ENCODE data around the gene ZNF763.
"Not testable (repeated sequence)": the region's sequence is repeated elsewhere in the genome, so short reads cannot be mapped to it uniquely, and the experiment has no call there.

Gene ZNF763

DNA sequence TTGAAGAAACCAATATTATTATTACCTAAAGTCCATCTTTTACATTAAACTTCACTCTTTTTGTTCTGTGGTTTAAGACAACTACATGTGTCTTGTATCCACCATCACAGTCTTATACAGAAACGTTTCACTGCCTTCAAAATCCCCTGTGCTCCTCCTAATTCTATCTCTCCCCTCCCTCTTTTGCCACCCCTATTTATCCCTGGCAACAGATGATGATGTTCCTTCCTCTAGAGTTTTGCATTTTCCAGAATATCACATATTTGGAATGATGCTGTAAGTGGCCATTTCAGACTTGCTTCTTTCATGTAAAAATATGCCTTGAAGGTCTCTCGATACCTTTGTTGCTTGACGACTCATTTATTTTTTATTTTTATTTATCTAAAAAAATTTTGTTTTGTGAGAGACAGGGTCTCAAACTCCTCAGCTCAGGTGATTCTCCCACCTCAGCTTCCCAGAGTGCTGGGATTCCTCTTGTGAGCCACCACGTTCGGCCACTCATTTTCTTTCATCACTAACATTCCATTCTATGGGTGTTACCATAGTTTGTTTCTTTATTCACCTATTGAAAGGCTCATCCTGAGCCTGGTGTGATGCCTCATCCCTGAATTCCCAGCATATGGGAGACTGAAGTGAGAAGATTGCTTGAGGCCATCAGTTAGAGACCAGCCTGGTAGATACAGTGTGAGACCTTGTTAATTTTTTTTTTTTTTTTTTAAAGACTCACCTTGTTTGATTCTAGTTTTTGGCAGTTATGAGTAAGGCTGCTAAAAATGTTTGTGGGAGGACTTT, 8.4 kb downstream of the ZNF763 start:
- DNase-seq = no peak

DNA sequence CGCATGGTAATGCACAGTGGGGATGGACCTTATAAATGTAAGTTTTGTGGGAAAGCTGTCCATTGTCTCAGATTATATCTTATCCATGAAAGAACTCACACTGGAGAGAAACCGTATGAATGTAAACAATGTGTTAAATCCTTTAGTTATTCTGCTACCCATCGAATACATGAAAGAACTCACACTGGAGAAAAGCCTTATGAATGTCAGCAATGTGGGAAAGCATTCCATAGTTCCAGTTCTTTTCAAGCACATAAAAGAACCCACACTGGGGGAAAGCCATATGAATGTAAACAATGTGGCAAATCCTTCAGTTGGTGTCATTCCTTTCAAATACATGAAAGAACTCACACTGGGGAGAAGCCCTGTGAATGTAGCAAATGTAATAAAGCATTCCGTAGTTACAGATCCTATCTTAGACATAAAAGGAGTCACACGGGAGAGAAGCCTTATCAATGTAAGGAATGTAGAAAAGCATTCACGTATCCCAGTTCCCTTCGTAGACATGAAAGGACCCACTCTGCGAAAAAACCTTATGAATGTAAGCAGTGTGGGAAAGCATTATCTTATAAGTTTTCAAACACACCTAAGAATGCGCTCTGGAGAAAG, 13.8 kb downstream of the ZNF763 start:
- DNase-seq = no peak

DNA sequence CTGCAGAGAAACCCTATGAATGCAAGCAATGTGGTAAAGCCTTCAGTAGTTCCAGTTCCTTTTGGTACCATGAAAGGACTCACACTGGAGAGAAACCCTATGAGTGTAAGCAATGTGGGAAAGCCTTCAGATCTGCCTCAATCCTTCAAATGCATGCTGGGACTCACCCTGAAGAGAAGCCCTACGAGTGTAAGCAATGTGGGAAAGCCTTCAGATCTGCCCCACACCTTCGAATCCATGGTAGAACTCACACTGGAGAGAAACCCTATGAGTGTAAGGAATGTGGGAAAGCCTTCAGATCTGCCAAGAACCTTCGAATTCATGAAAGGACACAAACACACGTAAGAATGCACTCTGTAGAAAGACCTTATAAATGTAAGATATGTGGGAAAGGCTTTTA, 14.7 kb downstream of the ZNF763 start:
- DNase-seq = no peak

DNA sequence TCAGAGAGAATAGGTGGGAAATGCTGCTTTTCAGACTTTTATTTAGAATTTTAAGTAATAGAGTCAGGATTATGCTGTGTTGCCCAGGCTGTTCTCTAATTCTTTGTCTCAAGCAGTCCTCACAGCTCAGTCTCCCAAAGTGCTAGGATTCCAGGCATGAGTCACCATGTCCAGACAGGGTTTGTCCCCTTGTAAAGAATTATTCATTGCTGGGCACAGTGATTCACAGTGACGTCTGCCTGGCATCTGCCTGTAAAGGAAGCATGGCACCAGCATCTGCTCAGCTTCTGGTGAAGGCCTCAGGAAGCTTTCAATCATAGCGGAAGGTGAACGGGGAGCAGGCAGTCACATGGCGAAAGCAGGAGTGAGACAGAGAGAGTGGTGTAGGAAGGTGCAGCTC, 17.7 kb downstream of the ZNF763 start:
- no peak for DNase-seq

- DNase-seq = no peak
Measured at GRCh38 chr19:11984986-11985385, 20.1 kb downstream of the ZNF763 start.

GRCh38 chr19:11986754-11987153, 21.9 kb downstream of the ZNF763 start:
- DNase-seq = no peak

GRCh38 chr19:11987405-11988281, 22.8 kb downstream of the ZNF763 start:
- DNase-seq = peak; percentile 88

DNA sequence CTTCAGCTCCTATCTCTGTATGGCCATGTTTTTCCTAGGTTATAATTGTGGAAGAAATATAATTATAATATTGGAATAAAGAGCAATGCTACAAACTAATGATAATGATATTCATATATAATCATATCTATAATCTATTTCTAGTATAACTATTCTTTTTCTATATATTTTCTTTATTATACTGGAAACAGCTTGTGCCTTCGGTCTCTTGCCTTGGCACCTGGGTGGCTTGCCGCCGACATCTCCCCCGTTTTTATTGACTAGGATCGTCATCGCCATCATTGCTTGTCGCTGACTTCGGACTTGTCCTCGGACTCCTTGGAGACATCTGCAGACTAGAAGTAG, 24.2 kb downstream of the ZNF763 start:
- no peak for DNase-seq

DNA sequence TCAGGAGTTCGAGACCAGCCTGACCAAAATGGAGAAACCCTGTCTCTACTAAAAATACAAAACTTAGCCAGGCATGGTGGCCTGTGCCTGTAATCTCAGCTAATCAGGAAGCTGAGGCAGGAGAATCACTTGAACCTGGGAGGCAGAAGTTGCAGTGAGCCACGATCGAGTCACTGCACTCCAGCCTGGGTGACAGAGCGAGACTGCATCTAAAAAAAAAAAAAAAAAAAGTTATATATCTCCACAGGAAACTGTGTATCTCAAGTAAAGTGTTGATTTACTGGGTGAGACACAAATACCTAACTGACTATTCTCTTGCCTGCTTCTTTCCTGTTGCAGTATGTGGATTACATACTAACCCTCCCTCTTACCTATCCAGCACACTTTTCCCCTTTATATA, 27.1 kb downstream of the ZNF763 start:
- DNase-seq = not testable (repeated sequence)

GRCh38 chr19:11995174-11995573, 30.3 kb downstream of the ZNF763 start:
- no peak for DNase-seq

- no peak for DNase-seq
Measured at GRCh38 chr19:12000152-12000981, 35.5 kb downstream of the ZNF763 start.

DNA sequence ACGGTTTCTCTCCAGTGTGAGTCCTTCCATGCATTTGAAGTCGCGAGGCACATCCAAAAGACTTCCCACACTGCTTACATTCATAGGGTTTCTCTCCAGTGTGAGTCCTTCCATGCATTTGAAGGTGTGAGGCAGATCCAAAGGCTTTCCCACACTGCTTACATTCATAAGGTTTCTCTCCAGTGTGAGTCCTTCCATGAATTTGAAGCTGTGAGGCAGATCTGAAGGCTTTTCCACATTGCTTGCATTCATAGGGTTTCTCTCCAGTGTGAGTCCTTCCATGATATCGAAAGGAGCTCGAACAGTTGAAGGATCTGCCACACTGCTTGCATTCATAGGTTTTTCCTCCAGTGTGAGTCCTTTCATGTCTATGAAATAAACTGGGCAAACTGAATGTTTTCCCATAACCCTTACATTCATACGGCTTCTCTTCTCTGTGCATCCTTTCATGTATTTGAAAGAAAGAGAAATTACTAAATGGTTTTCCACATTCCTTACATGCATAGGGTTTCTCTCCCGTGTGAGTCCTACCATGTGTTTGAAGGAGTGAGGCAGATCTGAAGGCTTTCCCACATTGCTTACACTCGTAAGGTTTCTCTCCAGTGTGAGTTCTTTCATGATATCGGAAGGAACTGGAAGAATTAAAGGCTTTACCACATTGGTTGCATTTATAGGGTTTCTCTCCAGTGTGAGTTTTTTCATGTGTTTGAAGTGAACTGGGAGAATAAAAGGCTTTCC, 50.3 kb downstream of the ZNF763 start:
- no peak for DNase-seq

GRCh38 chr19:12015753-12016116, 50.9 kb downstream of the ZNF763 start:
- no peak for DNase-seq
